Transverse colon (tissue), 4 donors: ENCODE data around the gene PDZD7. TPM values are rescaled to one million over a fixed set of nuclear protein-coding genes. Genes with fewer than 3 reads are reported as not detected.

Experiments used
- DNase-seq: peaks from one replicate; pipeline ENCODE4 v3.0.0-alpha.2; 2019
- H3K27ac ChIP-seq, 4 donors: fragments of 200-600 bp; sonication (generic); 2 replicates each; pipeline ENCODE4 v1.5.1; 2016 to 2018; ENCODE audit warnings: inconsistent platforms in 4 of 4
- H3K27me3 ChIP-seq: fragments of 200-600 bp; sonication (generic); 2 replicates; pipeline ENCODE4 v1.5.1; 2017; ENCODE audit warnings: inconsistent platforms
- H3K36me3 ChIP-seq, 4 donors: fragments of 200-600 bp; sonication (generic); 2 replicates each; pipeline ENCODE4 v1.5.1; 2017 to 2019; ENCODE audit warnings: inconsistent platforms in 4 of 4
- H3K4me1 ChIP-seq, 4 donors: fragments of 200-600 bp; sonication (generic); 2 replicates each; pipeline ENCODE4 v1.5.1; 2017 to 2020; ENCODE audit warnings: inconsistent platforms in 4 of 4
- H3K4me3 ChIP-seq, 4 donors: fragments of 200-600 bp; sonication (generic); 1 replicate in 1 of 4; 2 replicates in 3 of 4; pipeline versions ENCODE4 v1.5.1 to v1.6.1; 2017 to 2019; ENCODE audit warnings: inconsistent platforms in 4 of 4
- H3K9me3 ChIP-seq, 2 donors: fragments of 200-600 bp; sonication (generic); 2 replicates each; pipeline ENCODE4 v1.5.1; 2017 to 2019; ENCODE audit warnings: inconsistent platforms in 2 of 2
- EP300 ChIP-seq: sonication (generic); formaldehyde crosslinking; IDR thresholded peaks from one replicate; pipeline ENCODE4 v1.6.1; 2017; ENCODE audit warnings: antibody characterized with exemption, low read depth
- POLR2A ChIP-seq: fragments of 450-650 bp; IDR thresholded peaks from one replicate; pipeline ENCODE4 v1.6.1; 2016; ENCODE audit warnings: antibody characterized with exemption, mild to moderate bottlenecking, moderate library complexity
- POLR2AphosphoS5 ChIP-seq, 3 donors: sonication (generic); formaldehyde crosslinking; IDR thresholded peaks; one replicate each; pipeline ENCODE4 v1.6.1; 2016; ENCODE audit warnings: antibody characterized with exemption in 3 of 3
- WGBS, 2 donors: methylation state at CpG; one replicate each; pipeline ENCODE4 v1.1.5; 2018; ENCODE audit warnings: low coverage in 1 of 2; 5-methylcytosine and 5-hydroxymethylcytosine counted together
- in situ Hi-C, 4 donors: fragments of 200-750 bp; cut with MboI; loops; one replicate each; pipeline versions ENCODE4 v1.15.0 to v1.15.1; 2017; ENCODE audit warnings: low sequenced_read_pairs in 3 of 4, low pct_ligation_motif_present in 1 of 4, low pct_unique_long_range_greater_than_20kb in 1 of 4
- intact Hi-C: fragments of 100-400 bp; cut with DNase I; formaldehyde crosslinking; loops from one replicate; pipeline ENCODE4 v1.15.1; 2023; ENCODE audit warnings: low total_unique reads
- total RNA-seq, 4 donors: library from RNA; depleted of rRNA; stranded (reverse); fragments of >200 nt; gene quantifications; one replicate each; pipeline ENCODE4 v1.1.0, GENCODE V29; 2016
- TF ChIP-seq, protein P1 (sequence below), 5 experiments: fragments of 200-600 bp in 3 of 5; fragments of 450-650 bp in 2 of 5; sonication (generic) in 3 of 5; IDR thresholded peaks; 1 replicate in 2 of 5; 2 replicates in 3 of 5; pipeline ENCODE4 v1.5.1; 2016 to 2017; ENCODE audit warnings: antibody characterized with exemption in 5 of 5, inconsistent platforms in 3 of 5, mild to moderate bottlenecking in 2 of 5, moderate library complexity in 1 of 5

PDZD7 gene
- total RNA-seq, 4 donors from 2014 or later, result 0.27 to 2.0 (median 0.64) TPM; not detected in 1

DNA sequence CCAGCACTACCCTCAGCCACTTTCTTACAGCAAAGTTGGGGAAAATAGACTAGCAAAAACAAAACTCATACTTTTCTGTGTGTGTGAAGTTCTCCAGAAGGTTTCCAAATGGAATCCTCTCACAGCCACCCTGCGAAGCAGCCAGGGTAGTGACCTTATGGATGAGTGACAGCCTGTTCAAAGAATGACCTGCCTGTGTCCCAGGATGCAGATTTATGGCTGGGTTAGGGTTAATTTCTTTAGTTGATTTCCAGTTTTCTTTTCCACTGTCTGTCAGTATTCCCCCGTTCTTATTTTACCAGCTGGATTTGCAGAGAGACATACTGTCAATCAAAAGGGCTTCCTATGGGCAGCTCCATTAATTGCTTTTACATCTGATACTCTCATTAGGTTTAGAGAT is 64.0 kb downstream of the PDZD7 start:
- Histone ChIP-seq H3K4me3 (no peak overlapping the region), H3K27me3 (no peaks in the 10 kb centered on the region), H3K36me3 (peaks cover 0 to 15% (median under 1%) of the 10 kb centered on the region in 4 donors), H3K27ac (peak overlapping the region in 3 of 4 donors; percentile 81 to 91 (median 90)), H3K4me1 (peaks cover 8 to 36% (median 20%) of the 10 kb centered on the region in 4 donors), H3K9me3 (no peaks in the 10 kb centered on the region)
- in situ Hi-C loops (no loop called here), intact Hi-C loops (loop anchor here (10.0 kb wide), 1 partner anchor 48 kb away; no protein-coding TSS in a partner anchor)
- no peak for DNase-seq
- WGBS, 2 donors, result 60 to 73% methylated on average over 2 of the region's 2 CpGs
- TF ChIP-seq POLR2AphosphoS5 (IDR thresholded peaks at IDR 0.05), result no peak
- no peak for TF ChIP-seq EP300
- TF ChIP-seq, protein P1, sequence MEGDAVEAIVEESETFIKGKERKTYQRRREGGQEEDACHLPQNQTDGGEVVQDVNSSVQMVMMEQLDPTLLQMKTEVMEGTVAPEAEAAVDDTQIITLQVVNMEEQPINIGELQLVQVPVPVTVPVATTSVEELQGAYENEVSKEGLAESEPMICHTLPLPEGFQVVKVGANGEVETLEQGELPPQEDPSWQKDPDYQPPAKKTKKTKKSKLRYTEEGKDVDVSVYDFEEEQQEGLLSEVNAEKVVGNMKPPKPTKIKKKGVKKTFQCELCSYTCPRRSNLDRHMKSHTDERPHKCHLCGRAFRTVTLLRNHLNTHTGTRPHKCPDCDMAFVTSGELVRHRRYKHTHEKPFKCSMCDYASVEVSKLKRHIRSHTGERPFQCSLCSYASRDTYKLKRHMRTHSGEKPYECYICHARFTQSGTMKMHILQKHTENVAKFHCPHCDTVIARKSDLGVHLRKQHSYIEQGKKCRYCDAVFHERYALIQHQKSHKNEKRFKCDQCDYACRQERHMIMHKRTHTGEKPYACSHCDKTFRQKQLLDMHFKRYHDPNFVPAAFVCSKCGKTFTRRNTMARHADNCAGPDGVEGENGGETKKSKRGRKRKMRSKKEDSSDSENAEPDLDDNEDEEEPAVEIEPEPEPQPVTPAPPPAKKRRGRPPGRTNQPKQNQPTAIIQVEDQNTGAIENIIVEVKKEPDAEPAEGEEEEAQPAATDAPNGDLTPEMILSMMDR (IDR thresholded peaks at IDR 0.05), result no peak
- TF ChIP-seq POLR2A, result no peak

DNA sequence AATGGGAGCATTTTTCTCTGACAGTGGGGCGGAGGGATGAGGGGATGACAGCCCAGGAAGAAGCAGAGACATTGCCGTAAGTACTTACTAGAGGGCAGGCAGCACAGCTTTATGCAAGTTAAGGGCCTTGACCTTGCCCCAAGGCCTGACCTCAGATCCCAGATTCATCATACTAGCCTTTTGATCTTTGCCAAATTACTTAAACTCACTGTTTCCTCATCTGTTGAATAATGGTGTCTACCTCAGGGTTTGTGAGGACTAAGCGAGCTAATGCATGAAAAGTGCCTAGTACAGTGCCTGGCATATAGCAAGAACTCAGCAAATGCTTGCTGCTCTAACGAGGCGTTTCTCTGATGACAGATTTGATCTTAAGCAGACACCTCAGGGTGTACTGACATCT is 65.1 kb downstream of the PDZD7 start:
- DNase-seq, result no peak
- peaks cover 8 to 30% (median 16%) of the 10 kb centered on the region in 4 donors for H3K4me1 ChIP-seq
- H3K9me3 ChIP-seq, result no peaks in the 10 kb centered on the region
- 70 to 94% methylated on average over 4 to 5 of the region's 5 CpGs for WGBS, 2 donors
- in situ Hi-C loops (no loop called here), intact Hi-C loops (loop anchor here (1.0 to 10.0 kb wide), 2 partner anchors 27 to 49 kb away; no protein-coding TSS in a partner anchor)
- H3K27ac ChIP-seq, result no peak overlapping the region
- no peak overlapping the region for H3K4me3 ChIP-seq
- no peaks in the 10 kb centered on the region for H3K27me3 ChIP-seq
- H3K36me3 ChIP-seq, result peaks cover 0 to 21% (median 5%) of the 10 kb centered on the region in 4 donors
- TF ChIP-seq, protein P1 (IDR thresholded peaks at IDR 0.05), result no peak
- TF ChIP-seq POLR2A, result no peak
- TF ChIP-seq POLR2AphosphoS5 (IDR thresholded peaks at IDR 0.05), result no peak
- no peak for TF ChIP-seq EP300

DNA sequence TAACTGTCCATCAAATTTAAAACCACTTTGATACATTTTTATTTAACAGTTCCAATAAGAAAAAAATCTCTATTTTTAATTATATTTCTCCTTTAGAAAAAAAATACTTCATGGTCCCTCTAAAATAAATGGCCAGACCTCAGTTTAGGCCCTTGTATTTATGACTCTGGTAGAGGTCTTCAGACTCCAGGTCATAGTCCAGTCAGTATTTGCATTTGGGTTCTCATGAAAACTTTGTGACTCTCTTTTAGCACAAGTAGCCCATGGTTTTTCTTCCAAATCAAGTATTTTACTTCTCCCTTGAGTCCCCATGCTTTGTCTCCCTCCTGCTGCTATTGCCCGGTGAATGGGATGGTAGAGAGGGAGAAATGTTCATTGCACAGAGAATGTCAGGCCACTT is 67.1 kb downstream of the PDZD7 start:
- Histone ChIP-seq H3K27ac (no peak overlapping the region), H3K36me3 (peaks cover 0 to 36% (median 15%) of the 10 kb centered on the region in 4 donors), H3K9me3 (no peaks in the 10 kb centered on the region), H3K4me3 (no peak overlapping the region), H3K27me3 (no peaks in the 10 kb centered on the region), H3K4me1 (peaks cover 5 to 20% (median 14%) of the 10 kb centered on the region in 4 donors)
- no peak for TF ChIP-seq EP300
- TF ChIP-seq, protein P1 (IDR thresholded peaks at IDR 0.05), result no peak
- no peak for TF ChIP-seq POLR2A
- TF ChIP-seq POLR2AphosphoS5 (IDR thresholded peaks at IDR 0.05), result no peak
- WGBS, 2 donors, result 100% methylated on average over 1 of the region's 1 CpG
- in situ Hi-C loops (no loop called here), intact Hi-C loops (loop anchor here (10.0 kb wide), 1 partner anchor 51 kb away; no protein-coding TSS in a partner anchor)
- DNase-seq, result no peak

DNA sequence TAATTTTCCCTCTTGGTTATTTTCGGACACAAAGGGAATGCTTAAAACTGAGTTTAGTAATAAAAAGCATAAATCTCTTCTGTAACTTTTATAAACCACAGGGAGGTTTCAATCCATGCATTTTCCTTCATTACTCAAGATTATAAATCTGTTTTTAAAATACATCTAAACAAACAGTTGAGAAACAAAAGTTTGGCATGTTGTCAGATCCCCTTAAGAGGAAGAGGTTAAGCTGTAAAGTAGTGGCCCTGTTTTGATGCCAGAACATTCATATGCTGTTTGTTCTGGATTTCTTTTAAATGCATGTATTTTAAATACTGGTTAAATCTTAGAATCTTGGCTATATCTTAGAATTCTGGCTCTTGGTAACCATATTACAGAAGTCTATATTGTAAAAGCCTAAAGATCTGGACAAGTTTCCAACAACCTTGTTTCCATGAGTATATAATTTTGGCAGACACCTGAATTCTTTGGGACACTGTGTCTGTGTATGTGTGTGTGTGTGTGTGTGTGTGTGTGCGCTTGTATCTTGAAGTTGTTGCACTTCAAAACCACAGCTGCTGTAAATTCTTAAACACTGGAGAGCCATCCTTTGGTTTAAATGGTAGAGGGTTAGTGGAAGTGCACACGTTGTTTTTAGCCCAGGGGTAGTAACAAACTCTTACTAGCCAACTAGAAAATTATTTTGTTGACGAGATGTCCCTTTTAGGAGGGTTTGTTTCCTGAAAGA is 68.4 kb downstream of the PDZD7 start:
- Histone ChIP-seq H3K4me3 (no peak overlapping the region), H3K4me1 (peaks cover 0 to 13% (median 4%) of the 10 kb centered on the region in 4 donors), H3K9me3 (no peaks in the 10 kb centered on the region), H3K36me3 (peaks cover 0 to 46% (median 20%) of the 10 kb centered on the region in 4 donors), H3K27me3 (no peaks in the 10 kb centered on the region), H3K27ac (no peak overlapping the region)
- no peak for DNase-seq
- 68 to 74% methylated on average over 4 of the region's 4 CpGs for WGBS, 2 donors
- in situ Hi-C loops (no loop called here), intact Hi-C loops (loop anchor here (10.0 kb wide), 1 partner anchor 52 kb away; no protein-coding TSS in a partner anchor)
- TF ChIP-seq POLR2AphosphoS5 (IDR thresholded peaks at IDR 0.05) (no peak), EP300 (no peak), POLR2A (no peak)
- TF ChIP-seq, protein P1 (IDR thresholded peaks at IDR 0.05), result no peak
